GM23338 (cell line): ENCODE results near the gene ACYP1. TPM values are rescaled to one million over a fixed set of nuclear protein-coding genes. Genes with fewer than 3 reads are reported as not detected.

Experiments
- ATAC-seq: fragments of 200-7000 bp; cut with Tn5 transposase; 3 replicates; pipeline ENCODE4 v1.9.1; 2020
- DNase-seq: peaks from one replicate; pipeline ENCODE4 v3.0.0-alpha.2; 2015; ENCODE audit warnings: low spot score
- H2AFZ ChIP-seq: fragments of 200-600 bp; sonication (generic); 2 replicates; pipeline ENCODE4 v1.8.0; 2016; ENCODE audit warnings: antibody characterized with exemption, mild to moderate bottlenecking, moderate library complexity
- H3F3A ChIP-seq: fragments of 200-600 bp; sonication (generic); replicated peaks from 2 replicates; pipeline ENCODE4 v1.8.0; 2017; ENCODE audit warnings: antibody characterized with exemption, mixed run types, low read depth
- H3K27ac ChIP-seq: fragments of 200-600 bp; sonication (generic); 2 replicates; pipeline ENCODE4 v1.6.1; 2016; ENCODE audit warnings: low read depth
- H3K27me3 ChIP-seq: fragments of 200-600 bp; sonication (generic); 2 replicates; pipeline ENCODE4 v1.8.0; 2016; ENCODE audit warnings: mild to moderate bottlenecking, mixed run types, moderate library complexity; ENCODE audit not compliant: insufficient read depth
- H3K36me3 ChIP-seq: fragments of 200-600 bp; sonication (generic); 2 replicates; pipeline ENCODE4 v1.8.0; 2016; ENCODE audit warnings: mild to moderate bottlenecking; ENCODE audit not compliant: insufficient read depth
- H3K4me1 ChIP-seq: fragments of 200-600 bp; sonication (generic); 2 replicates; pipeline ENCODE4 v1.8.0; 2016; ENCODE audit warnings: mild to moderate bottlenecking, moderate library complexity; ENCODE audit not compliant: insufficient read depth
- H3K4me2 ChIP-seq: fragments of 200-600 bp; sonication (generic); 2 replicates; pipeline ENCODE4 v1.7.1; 2017; ENCODE audit warnings: mixed run types
- H3K4me3 ChIP-seq: fragments of 200-600 bp; sonication (generic); 2 replicates; pipeline ENCODE4 v1.6.1; 2016; ENCODE audit warnings: mixed run types
- H3K79me2 ChIP-seq: fragments of 200-600 bp; sonication (generic); replicated peaks from 2 replicates; pipeline ENCODE4 v1.8.0; 2017; ENCODE audit warnings: mild to moderate bottlenecking; ENCODE audit not compliant: insufficient read depth
- H3K9me2 ChIP-seq: fragments of 200-600 bp; sonication (generic); 2 replicates; pipeline ENCODE4 v1.8.0; 2017; ENCODE audit not compliant: insufficient read depth
- H4K20me1 ChIP-seq: fragments of 200-600 bp; sonication (generic); replicated peaks from 2 replicates; pipeline ENCODE4 v1.8.0; 2017; ENCODE audit warnings: mild to moderate bottlenecking; ENCODE audit not compliant: insufficient read depth
- H3K27ac Mint-ChIP-seq: 2 replicates; pipeline ENCODE4 v1.8.0; 2020; ENCODE audit warnings: inconsistent platforms, mild to moderate bottlenecking, moderate library complexity, mixed read lengths
- H3K27me3 Mint-ChIP-seq: 3 replicates; pipeline ENCODE4 v1.8.0; 2022; ENCODE audit warnings: low read depth, mild to moderate bottlenecking, moderate library complexity, mixed read lengths, inconsistent platforms; ENCODE audit not compliant: insufficient read depth, poor library complexity
- H3K36me3 Mint-ChIP-seq: 3 replicates; pipeline ENCODE4 v1.8.0; 2021; ENCODE audit warnings: low read depth, mild to moderate bottlenecking, inconsistent platforms, moderate library complexity, mixed read lengths
- H3K4me1 Mint-ChIP-seq: 3 replicates; pipeline ENCODE4 v1.8.0; 2020; ENCODE audit warnings: mild to moderate bottlenecking, inconsistent platforms, mixed read lengths
- H3K4me3 Mint-ChIP-seq: 3 replicates; pipeline ENCODE4 v1.8.0; 2021; ENCODE audit warnings: moderate library complexity, mild to moderate bottlenecking, inconsistent platforms, mixed read lengths
- H3K9me3 Mint-ChIP-seq: 3 replicates; pipeline ENCODE4 v1.8.0; 2020; ENCODE audit warnings: moderate library complexity, mild to moderate bottlenecking, inconsistent platforms, mixed read lengths
- CREB1 ChIP-seq: fragments of 250-450 bp; sonication (Bioruptor Pico); IDR thresholded peaks from 2 replicates; pipeline ENCODE4 v1.5.0; 2020; ENCODE audit warnings: low read depth, mild to moderate bottlenecking, moderate library complexity
- EZH2 ChIP-seq: fragments of 200-600 bp; sonication (generic); IDR thresholded peaks from one replicate; pipeline ENCODE4 v1.8.0; 2017; ENCODE audit warnings: antibody characterized with exemption, mild to moderate bottlenecking, low read depth; ENCODE audit not compliant: unreplicated experiment
- EZH2phosphoT487 ChIP-seq: fragments of 200-600 bp; sonication (generic); IDR thresholded peaks from one replicate; pipeline ENCODE4 v1.8.1; 2018; ENCODE audit warnings: antibody characterized with exemption; ENCODE audit not compliant: unreplicated experiment
- JUNB ChIP-seq: IDR thresholded peaks from one replicate; pipeline ENCODE4 v1.6.1; 2016; ENCODE audit warnings: antibody characterized with exemption; ENCODE audit not compliant: unreplicated experiment
- NANOG ChIP-seq: IDR thresholded peaks from 2 replicates; pipeline ENCODE4 v1.6.1; 2016; ENCODE audit warnings: antibody characterized with exemption, borderline replicate concordance
- POLR2AphosphoS5 ChIP-seq: IDR thresholded peaks from 2 replicates; pipeline ENCODE4 v1.6.1; 2016; ENCODE audit warnings: antibody characterized with exemption, low read depth
- STAT1 ChIP-seq: IDR thresholded peaks from one replicate; pipeline ENCODE4 v1.6.1; 2016; ENCODE audit warnings: antibody characterized with exemption; ENCODE audit not compliant: unreplicated experiment
- ZNF114 ChIP-seq: fragments of 250-450 bp; sonication (Bioruptor Pico); IDR thresholded peaks from 2 replicates; pipeline ENCODE4 v1.5.0; 2020; ENCODE audit warnings: mild to moderate bottlenecking, moderate library complexity
- ZNF331 ChIP-seq: fragments of 250-450 bp; sonication (Bioruptor Pico); IDR thresholded peaks from 2 replicates; pipeline ENCODE4 v1.5.0; 2020; ENCODE audit warnings: low read depth, mild to moderate bottlenecking, moderate library complexity
- polyA plus RNA-seq: library from polyadenylated mRNA; unstranded; fragments of >200 nt; fragmentation: Nextera tagmentation; extraction: Ambion mirVana; gene quantifications from 2 replicates; pipeline ENCODE4 v1.2.1, GENCODE V29; 2016
- total RNA-seq: library from RNA; depleted of rRNA; stranded (reverse); fragments of >200 nt; shearing (Covaris generic); gene quantifications from 2 replicates; pipeline ENCODE4 v1.2.3, GENCODE V29; 2014
- TF ChIP-seq, protein P1 (sequence below): fragments of 250-450 bp; sonication (Bioruptor Pico); IDR thresholded peaks from 2 replicates; pipeline ENCODE4 v1.5.0; 2020; ENCODE audit warnings: mild to moderate bottlenecking, moderate library complexity
- TF ChIP-seq, protein P2 (sequence below): IDR thresholded peaks from 2 replicates; pipeline ENCODE4 v1.6.1; 2016; ENCODE audit warnings: antibody characterized with exemption
- TF ChIP-seq, protein P3 (sequence below), 2 experiments: fragments of 200-600 bp in 1 of 2; sonication (generic) in 1 of 2; conservative IDR thresholded peaks; 2 replicates each; pipeline versions ENCODE4 v1.5.1 to v1.6.1; 2016 to 2017; ENCODE audit warnings: antibody characterized with exemption in 2 of 2, low read depth in 2 of 2, mild to moderate bottlenecking in 2 of 2, moderate library complexity in 1 of 2
- TF ChIP-seq, protein P4 (sequence below): IDR thresholded peaks from one replicate; pipeline ENCODE4 v1.6.1; 2018; ENCODE audit warnings: antibody characterized with exemption; ENCODE audit not compliant: unreplicated experiment

Gene ACYP1
- total and polyA plus RNA-seq, 2 experiments from 2014 or later = 18.4 to 104 TPM

DNA sequence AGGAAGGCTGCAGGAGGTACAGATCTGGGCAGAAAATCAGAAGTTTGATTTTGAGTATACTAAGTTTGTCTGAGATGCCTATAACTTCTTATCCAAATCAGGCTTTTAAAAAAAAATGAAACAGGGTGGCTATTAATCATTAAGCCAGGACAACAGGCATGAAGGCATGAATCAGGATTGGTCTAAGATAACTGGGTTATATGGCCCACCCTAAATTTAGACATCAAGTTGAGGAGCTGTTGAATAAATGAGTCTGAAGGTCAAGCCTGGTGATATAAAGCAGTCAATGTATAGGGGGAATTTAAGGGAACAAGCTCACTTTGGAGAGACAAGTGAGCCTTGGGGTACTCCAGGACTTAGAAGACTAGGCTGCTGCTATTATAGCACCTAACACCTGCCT is 34.4 kb upstream of the ACYP1 start:
- Histone ChIP-seq H3K4me1 (no peaks in the 10 kb centered on the region; the same call in 1 of the 2 replicates), H3K79me2 (no peaks in the 10 kb centered on the region), H3K4me2 (no peak overlapping the region), H3K27ac (no peak overlapping the region), H2AFZ (no peak overlapping the region), H3K4me3 (no peak overlapping the region), H3F3A (no peaks in the 10 kb centered on the region; the same call in 1 of the 2 replicates), H4K20me1 (peaks cover 4% of the 10 kb centered on the region; the same call in 1 of the 2 replicates), H3K9me2 (no peaks in the 10 kb centered on the region), H3K36me3 (peaks cover 15% of the 10 kb centered on the region; the same call in 1 of the 2 replicates), H3K27me3 (no peaks in the 10 kb centered on the region)
- H3K4me1 Mint-ChIP-seq = no peaks in the 10 kb centered on the region
- DNase-seq = no peak
- H3K27me3 Mint-ChIP-seq = no peaks in the 10 kb centered on the region
- no peak for ATAC-seq
- H3K36me3 Mint-ChIP-seq = peaks cover 75% of the 10 kb centered on the region
- H3K4me3 Mint-ChIP-seq = no peak overlapping the region
- H3K9me3 Mint-ChIP-seq = no peaks in the 10 kb centered on the region
- H3K27ac Mint-ChIP-seq = no peak overlapping the region
- TF ChIP-seq EZH2phosphoT487 (no peak), EZH2 (no peak), ZNF114 (CRISPR knock-in tag) (no peak), CREB1 (CRISPR knock-in tag) (no peak), ZNF331 (CRISPR knock-in tag) (no peak), JUNB (no peak), POLR2AphosphoS5 (no peak), STAT1 (no peak), NANOG (no peak)
- TF ChIP-seq, protein P1, sequence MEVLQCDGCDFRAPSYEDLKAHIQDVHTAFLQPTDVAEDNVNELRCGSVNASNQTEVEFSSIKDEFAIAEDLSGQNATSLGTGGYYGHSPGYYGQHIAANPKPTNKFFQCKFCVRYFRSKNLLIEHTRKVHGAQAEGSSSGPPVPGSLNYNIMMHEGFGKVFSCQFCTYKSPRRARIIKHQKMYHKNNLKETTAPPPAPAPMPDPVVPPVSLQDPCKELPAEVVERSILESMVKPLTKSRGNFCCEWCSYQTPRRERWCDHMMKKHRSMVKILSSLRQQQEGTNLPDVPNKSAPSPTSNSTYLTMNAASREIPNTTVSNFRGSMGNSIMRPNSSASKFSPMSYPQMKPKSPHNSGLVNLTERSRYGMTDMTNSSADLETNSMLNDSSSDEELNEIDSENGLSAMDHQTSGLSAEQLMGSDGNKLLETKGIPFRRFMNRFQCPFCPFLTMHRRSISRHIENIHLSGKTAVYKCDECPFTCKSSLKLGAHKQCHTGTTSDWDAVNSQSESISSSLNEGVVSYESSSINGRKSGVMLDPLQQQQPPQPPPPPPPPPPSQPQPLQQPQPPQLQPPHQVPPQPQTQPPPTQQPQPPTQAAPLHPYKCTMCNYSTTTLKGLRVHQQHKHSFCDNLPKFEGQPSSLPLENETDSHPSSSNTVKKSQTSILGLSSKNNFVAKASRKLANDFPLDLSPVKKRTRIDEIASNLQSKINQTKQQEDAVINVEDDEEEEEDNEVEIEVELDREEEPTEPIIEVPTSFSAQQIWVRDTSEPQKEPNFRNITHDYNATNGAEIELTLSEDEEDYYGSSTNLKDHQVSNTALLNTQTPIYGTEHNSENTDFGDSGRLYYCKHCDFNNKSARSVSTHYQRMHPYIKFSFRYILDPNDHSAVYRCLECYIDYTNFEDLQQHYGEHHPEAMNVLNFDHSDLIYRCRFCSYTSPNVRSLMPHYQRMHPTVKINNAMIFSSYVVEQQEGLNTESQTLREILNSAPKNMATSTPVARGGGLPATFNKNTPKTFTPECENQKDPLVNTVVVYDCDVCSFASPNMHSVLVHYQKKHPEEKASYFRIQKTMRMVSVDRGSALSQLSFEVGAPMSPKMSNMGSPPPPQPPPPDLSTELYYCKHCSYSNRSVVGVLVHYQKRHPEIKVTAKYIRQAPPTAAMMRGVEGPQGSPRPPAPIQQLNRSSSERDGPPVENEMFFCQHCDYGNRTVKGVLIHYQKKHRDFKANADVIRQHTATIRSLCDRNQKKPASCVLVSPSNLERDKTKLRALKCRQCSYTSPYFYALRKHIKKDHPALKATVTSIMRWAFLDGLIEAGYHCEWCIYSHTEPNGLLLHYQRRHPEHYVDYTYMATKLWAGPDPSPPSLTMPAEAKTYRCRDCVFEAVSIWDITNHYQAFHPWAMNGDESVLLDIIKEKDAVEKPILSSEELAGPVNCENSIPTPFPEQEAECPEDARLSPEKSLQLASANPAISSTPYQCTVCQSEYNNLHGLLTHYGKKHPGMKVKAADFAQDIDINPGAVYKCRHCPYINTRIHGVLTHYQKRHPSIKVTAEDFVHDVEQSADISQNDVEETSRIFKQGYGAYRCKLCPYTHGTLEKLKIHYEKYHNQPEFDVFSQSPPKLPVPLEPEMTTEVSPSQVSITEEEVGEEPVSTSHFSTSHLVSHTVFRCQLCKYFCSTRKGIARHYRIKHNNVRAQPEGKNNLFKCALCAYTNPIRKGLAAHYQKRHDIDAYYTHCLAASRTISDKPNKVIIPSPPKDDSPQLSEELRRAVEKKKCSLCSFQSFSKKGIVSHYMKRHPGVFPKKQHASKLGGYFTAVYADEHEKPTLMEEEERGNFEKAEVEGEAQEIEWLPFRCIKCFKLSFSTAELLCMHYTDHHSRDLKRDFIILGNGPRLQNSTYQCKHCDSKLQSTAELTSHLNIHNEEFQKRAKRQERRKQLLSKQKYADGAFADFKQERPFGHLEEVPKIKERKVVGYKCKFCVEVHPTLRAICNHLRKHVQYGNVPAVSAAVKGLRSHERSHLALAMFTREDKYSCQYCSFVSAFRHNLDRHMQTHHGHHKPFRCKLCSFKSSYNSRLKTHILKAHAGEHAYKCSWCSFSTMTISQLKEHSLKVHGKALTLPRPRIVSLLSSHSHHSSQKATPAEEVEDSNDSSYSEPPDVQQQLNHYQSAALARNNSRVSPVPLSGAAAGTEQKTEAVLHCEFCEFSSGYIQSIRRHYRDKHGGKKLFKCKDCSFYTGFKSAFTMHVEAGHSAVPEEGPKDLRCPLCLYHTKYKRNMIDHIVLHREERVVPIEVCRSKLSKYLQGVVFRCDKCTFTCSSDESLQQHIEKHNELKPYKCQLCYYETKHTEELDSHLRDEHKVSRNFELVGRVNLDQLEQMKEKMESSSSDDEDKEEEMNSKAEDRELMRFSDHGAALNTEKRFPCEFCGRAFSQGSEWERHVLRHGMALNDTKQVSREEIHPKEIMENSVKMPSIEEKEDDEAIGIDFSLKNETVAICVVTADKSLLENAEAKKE (CRISPR knock-in tag) = no peak
- TF ChIP-seq, protein P2, sequence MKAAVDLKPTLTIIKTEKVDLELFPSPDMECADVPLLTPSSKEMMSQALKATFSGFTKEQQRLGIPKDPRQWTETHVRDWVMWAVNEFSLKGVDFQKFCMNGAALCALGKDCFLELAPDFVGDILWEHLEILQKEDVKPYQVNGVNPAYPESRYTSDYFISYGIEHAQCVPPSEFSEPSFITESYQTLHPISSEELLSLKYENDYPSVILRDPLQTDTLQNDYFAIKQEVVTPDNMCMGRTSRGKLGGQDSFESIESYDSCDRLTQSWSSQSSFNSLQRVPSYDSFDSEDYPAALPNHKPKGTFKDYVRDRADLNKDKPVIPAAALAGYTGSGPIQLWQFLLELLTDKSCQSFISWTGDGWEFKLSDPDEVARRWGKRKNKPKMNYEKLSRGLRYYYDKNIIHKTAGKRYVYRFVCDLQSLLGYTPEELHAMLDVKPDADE = no peak
- TF ChIP-seq, protein P3, sequence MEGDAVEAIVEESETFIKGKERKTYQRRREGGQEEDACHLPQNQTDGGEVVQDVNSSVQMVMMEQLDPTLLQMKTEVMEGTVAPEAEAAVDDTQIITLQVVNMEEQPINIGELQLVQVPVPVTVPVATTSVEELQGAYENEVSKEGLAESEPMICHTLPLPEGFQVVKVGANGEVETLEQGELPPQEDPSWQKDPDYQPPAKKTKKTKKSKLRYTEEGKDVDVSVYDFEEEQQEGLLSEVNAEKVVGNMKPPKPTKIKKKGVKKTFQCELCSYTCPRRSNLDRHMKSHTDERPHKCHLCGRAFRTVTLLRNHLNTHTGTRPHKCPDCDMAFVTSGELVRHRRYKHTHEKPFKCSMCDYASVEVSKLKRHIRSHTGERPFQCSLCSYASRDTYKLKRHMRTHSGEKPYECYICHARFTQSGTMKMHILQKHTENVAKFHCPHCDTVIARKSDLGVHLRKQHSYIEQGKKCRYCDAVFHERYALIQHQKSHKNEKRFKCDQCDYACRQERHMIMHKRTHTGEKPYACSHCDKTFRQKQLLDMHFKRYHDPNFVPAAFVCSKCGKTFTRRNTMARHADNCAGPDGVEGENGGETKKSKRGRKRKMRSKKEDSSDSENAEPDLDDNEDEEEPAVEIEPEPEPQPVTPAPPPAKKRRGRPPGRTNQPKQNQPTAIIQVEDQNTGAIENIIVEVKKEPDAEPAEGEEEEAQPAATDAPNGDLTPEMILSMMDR (conservative IDR thresholded peaks at IDR 0.05; ENCODE audit: low read depth in 2 of 2) = no peak
- TF ChIP-seq, protein P4, sequence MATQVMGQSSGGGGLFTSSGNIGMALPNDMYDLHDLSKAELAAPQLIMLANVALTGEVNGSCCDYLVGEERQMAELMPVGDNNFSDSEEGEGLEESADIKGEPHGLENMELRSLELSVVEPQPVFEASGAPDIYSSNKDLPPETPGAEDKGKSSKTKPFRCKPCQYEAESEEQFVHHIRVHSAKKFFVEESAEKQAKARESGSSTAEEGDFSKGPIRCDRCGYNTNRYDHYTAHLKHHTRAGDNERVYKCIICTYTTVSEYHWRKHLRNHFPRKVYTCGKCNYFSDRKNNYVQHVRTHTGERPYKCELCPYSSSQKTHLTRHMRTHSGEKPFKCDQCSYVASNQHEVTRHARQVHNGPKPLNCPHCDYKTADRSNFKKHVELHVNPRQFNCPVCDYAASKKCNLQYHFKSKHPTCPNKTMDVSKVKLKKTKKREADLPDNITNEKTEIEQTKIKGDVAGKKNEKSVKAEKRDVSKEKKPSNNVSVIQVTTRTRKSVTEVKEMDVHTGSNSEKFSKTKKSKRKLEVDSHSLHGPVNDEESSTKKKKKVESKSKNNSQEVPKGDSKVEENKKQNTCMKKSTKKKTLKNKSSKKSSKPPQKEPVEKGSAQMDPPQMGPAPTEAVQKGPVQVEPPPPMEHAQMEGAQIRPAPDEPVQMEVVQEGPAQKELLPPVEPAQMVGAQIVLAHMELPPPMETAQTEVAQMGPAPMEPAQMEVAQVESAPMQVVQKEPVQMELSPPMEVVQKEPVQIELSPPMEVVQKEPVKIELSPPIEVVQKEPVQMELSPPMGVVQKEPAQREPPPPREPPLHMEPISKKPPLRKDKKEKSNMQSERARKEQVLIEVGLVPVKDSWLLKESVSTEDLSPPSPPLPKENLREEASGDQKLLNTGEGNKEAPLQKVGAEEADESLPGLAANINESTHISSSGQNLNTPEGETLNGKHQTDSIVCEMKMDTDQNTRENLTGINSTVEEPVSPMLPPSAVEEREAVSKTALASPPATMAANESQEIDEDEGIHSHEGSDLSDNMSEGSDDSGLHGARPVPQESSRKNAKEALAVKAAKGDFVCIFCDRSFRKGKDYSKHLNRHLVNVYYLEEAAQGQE = no peak
